Epithelial cell of proximal tubule (primary cell): Measurements from ENCODE around the gene TNFRSF12A. TPM values are rescaled to one million over a fixed set of nuclear protein-coding genes. Genes with fewer than 3 reads are reported as not detected.

Source experiments
- DNase-seq: peaks from one replicate; pipeline ENCODE4 v3.0.0-alpha.2; 2011; ENCODE audit warnings: low read depth
- H3K4me3 ChIP-seq: 2 replicates; pipeline ENCODE4 v1.5.1; 2011; ENCODE audit warnings: low read depth, mild to moderate bottlenecking, low read length
- CTCF ChIP-seq: conservative IDR thresholded peaks from 2 replicates; pipeline ENCODE4 v1.5.1; 2012; ENCODE audit warnings: low read depth, mild to moderate bottlenecking, low read length
- total RNA-seq: library from RNA; depleted of rRNA; stranded (reverse); fragments of >200 nt; gene quantifications from 2 replicates; pipeline ENCODE4 v1.2.3, GENCODE V29; 2015

TNFRSF12A gene
- total RNA-seq, 1 donor from 2014 or later = 451 TPM

- no peak overlapping the region for H3K4me3 ChIP-seq
- TF ChIP-seq CTCF = no peak
- DNase-seq = no peak
Observed at GRCh38 chr16:3056336-3057180, 36.4 kb downstream of the TNFRSF12A start.

- peak overlapping the region; percentile 94 for H3K4me3 ChIP-seq
- TF ChIP-seq CTCF = no peak
- DNase-seq = no peak
Observed at GRCh38 chr16:3057181-3058138, 37.3 kb downstream of the TNFRSF12A start.

- TF ChIP-seq CTCF = peak; percentile 22
- no peak for DNase-seq
- H3K4me3 ChIP-seq = peak overlapping the region; percentile 94
Observed at GRCh38 chr16:3058139-3059030, 38.2 kb downstream of the TNFRSF12A start.

GRCh38 chr16:3059041-3059722 lies 39.0 kb downstream of the TNFRSF12A start:
- DNase-seq = no peak
- TF ChIP-seq CTCF = peak; percentile 53
- H3K4me3 ChIP-seq = peak overlapping the region; percentile 94

- no peak for TF ChIP-seq CTCF
- peak overlapping the region; percentile 94 for H3K4me3 ChIP-seq
- DNase-seq = no peak
Observed at GRCh38 chr16:3059723-3060242, 39.6 kb downstream of the TNFRSF12A start.
